GM12875 (cell line): ENCODE measurements around the gene CLCN2.

ENCODE experiments used
- H3K4me3 ChIP-seq: one replicate; pipeline ENCODE4 v1.5.1; 2011; ENCODE audit warnings: low read depth, low read length, control low read depth
- CTCF ChIP-seq: IDR thresholded peaks from 2 replicates; pipeline ENCODE4 v1.5.1; 2011; ENCODE audit warnings: low read depth, mild to moderate bottlenecking, control low read depth, inconsistent platforms, low read length, moderate library complexity, borderline replicate concordance; ENCODE audit not compliant: insufficient read depth

Gene CLCN2

GRCh38 chr3:184328516-184328915, 32.9 kb downstream of the CLCN2 start:
- H3K4me3 ChIP-seq = no peak overlapping the region
- TF ChIP-seq CTCF = no peak

GRCh38 chr3:184327171-184327570, 34.2 kb downstream of the CLCN2 start:
- TF ChIP-seq CTCF = no peak

GRCh38 chr3:184325715-184326369, 35.6 kb downstream of the CLCN2 start:
- no peak for TF ChIP-seq CTCF
- H3K4me3 ChIP-seq = no peak overlapping the region

More at GRCh38 chr3:184327171-184327570, 34.2 kb downstream of the CLCN2 start:
- no peak overlapping the region for H3K4me3 ChIP-seq

GRCh38 chr3:184325269-184325668, 36.1 kb downstream of the CLCN2 start:
- no peak overlapping the region for H3K4me3 ChIP-seq
- no peak for TF ChIP-seq CTCF

DNA sequence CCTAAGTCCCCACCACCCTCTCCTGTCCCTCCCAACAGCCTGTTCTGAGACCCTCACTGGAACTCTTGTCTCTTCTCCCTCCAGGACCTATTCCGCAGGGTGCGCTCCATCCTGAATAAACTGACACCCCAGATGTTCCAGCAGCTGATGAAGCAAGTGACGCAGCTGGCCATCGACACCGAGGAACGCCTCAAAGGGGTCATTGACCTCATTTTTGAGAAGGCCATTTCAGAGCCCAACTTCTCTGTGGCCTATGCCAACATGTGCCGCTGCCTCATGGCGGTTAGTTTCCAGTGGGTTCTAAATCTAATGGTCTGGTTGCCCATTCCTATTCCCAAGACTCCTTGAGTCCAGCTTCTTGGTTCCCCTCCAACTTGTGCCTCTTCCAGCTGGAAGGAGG, 37.7 kb downstream of the CLCN2 start:
- H3K4me3 ChIP-seq = no peak overlapping the region
- TF ChIP-seq CTCF = no peak

DNA sequence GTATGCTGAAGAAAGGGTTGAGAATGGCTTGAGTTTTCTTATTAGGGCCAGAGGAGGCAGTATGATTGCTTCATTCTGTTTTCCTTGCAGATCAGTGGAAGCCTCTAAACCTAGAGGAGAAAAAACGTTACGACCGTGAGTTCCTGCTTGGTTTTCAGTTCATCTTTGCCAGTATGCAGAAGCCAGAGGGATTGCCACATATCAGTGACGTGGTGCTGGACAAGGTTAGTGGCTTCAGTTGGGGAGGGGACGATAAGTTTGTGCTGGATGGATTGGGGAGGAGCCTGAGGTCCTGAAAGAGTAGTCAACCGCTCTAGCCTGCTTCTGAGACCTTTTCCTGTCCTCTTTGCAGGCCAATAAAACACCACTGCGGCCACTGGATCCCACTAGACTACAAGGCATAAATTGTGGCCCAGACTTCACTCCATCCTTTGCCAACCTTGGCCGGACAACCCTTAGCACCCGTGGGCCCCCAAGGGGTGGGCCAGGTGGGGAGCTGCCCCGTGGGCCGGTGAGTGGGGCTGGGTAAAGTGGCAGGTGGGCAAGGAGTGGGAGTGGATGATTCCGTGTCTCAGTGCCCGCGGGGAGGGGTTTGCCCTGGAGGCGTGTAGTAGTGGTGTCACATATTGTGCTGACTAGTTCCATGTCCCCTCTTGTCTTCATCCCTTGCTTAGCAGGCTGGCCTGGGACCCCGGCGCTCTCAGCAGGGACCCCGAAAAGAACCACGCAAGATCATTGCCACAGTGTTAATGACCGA, 38.5 kb downstream of the CLCN2 start:
- no peak for TF ChIP-seq CTCF
- no peak overlapping the region for H3K4me3 ChIP-seq

DNA sequence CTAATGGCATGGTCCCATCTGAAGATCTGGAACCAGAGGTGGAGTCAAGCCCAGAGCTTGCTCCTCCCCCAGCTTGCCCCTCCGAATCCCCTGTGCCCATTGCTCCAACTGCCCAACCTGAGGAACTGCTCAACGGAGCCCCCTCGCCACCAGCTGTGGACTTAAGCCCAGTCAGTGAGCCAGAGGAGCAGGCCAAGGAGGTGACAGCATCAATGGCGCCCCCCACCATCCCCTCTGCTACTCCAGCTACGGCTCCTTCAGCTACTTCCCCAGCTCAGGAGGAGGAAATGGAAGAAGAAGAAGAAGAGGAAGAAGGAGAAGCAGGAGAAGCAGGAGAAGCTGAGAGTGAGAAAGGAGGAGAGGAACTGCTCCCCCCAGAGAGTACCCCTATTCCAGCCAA, 39.7 kb downstream of the CLCN2 start:
- TF ChIP-seq CTCF = no peak
- H3K4me3 ChIP-seq = no peak overlapping the region
